ENCODE results near the gene MTUS2. TPM values are rescaled to one million over a fixed set of nuclear protein-coding genes. Genes with fewer than 3 reads are reported as not detected.

The MTUS2 gene
- total and polyA plus RNA-seq, 2 experiments from 2014 or later = 0.27 to 0.38 TPM

DNA sequence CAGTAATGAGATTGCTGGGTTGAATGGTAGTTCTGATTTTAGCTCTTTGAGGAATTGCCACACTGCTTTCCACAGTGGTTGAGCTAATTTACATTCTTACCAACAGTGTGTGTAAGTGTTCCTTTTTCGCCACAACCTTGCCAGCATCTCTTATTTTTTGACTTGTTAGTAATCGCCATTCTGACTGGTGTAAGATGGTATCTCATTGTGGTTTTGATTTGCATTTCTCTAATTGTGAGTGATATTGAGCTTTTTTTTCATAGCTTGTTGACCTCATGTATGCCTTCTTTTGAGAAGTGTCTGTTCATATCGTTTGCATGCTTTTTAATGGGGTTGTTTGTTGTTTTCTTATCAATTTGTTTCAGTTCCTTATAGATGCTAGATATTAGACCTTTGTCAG lies 245.0 kb downstream of the MTUS2 start (continued):
- TF ChIP-seq ZNF462 (CRISPR knock-in tag; IDR thresholded peaks at IDR 0.05) (no peak), CREB1 (CRISPR knock-in tag; IDR thresholded peaks at IDR 0.05; ENCODE audit: low read depth) (no peak), STAT1 (IDR thresholded peaks at IDR 0.05; ENCODE audit: unreplicated experiment) (no peak), ZNF114 (CRISPR knock-in tag; IDR thresholded peaks at IDR 0.05) (no peak), NANOG (IDR thresholded peaks at IDR 0.05; ENCODE audit: borderline replicate concordance) (no peak), POLR2AphosphoS5 (IDR thresholded peaks at IDR 0.05; ENCODE audit: low read depth) (no peak)

GRCh38 chr13:29067306-29067945 lies 247.3 kb downstream of the MTUS2 start:
- H4K20me1 ChIP-seq (replicated peaks; ENCODE audit: insufficient read depth) = no peaks in the 10 kb centered on the region
- Mint-ChIP-seq H3K4me1 (peaks cover 21% of the 10 kb centered on the region), H3K36me3 (ENCODE audit: low read depth) (no peaks in the 10 kb centered on the region), H3K27ac (no peak overlapping the region), H3K27me3 (ENCODE audit: insufficient read depth, low read depth, poor library complexity) (no peaks in the 10 kb centered on the region), H3K9me3 (no peaks in the 10 kb centered on the region), H3K4me3 (no peak overlapping the region)
- no peak overlapping the region for H3K4me3 ChIP-seq
- H3K4me2 ChIP-seq = no peak overlapping the region
- peaks cover 15% of the 10 kb centered on the region; the same call in 1 of the 2 replicates for H3K4me1 ChIP-seq (ENCODE audit: insufficient read depth)
- H3F3A ChIP-seq (replicated peaks; ENCODE audit: low read depth) = no peaks in the 10 kb centered on the region
- no peak overlapping the region for H2AFZ ChIP-seq
- ATAC-seq = no peak
- H3K9me2 ChIP-seq (ENCODE audit: insufficient read depth) = 0 out of 2 replicates have a peak, but pooled peaks cover 6% of the 10 kb centered on the region
- H3K79me2 ChIP-seq (replicated peaks; ENCODE audit: insufficient read depth) = no peaks in the 10 kb centered on the region
- no peaks in the 10 kb centered on the region for H3K36me3 ChIP-seq (ENCODE audit: insufficient read depth)
- no peaks in the 10 kb centered on the region for H3K27me3 ChIP-seq (ENCODE audit: insufficient read depth)
- H3K27ac ChIP-seq (ENCODE audit: low read depth) = no peak overlapping the region
- DNase-seq (ENCODE audit: low spot score) = no peak
- no peak for TF ChIP-seq ETS1 (IDR thresholded peaks at IDR 0.05)
- TF ChIP-seq ZNF462 (CRISPR knock-in tag; IDR thresholded peaks at IDR 0.05) = no peak
- no peak for TF ChIP-seq ZNF331 (CRISPR knock-in tag; IDR thresholded peaks at IDR 0.05; ENCODE audit: low read depth)
